Measurements from ENCODE around the gene ADRM1.

ADRM1 gene

DNA sequence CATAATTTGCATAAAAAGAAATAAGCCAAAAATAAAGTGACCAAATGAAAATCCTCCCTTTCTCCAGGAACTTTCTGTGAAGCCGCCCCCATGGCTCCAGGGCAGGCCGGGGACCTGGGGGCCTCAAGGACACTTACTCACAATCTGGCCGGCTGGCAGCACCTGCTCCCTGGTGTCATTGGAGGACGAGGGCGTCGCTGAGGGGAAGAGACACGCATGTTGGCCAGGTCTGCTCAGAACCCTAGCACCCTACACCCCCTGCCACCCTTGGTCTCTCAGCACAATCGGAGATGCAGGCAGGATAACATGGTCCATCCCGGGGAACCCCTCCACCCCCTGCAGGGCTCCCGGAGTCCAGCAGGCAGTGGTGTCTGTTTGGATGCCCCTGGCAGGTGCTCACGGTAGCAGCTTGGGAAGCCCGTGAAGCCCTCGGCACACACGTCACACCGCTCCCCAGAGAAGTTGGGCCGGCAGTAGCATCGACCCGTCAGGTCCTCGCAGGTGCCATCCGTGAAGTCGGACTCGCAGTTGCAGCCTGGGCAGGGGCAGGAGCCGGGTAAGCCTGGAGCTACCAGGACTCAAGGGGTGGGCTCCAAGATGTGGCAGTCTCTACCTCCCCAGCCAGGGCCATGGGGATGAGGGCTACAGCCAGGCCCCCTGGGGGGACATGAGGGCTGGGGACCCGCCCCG, 43.0 kb downstream of the ADRM1 start:
- TF ChIP-seq, protein P1, sequence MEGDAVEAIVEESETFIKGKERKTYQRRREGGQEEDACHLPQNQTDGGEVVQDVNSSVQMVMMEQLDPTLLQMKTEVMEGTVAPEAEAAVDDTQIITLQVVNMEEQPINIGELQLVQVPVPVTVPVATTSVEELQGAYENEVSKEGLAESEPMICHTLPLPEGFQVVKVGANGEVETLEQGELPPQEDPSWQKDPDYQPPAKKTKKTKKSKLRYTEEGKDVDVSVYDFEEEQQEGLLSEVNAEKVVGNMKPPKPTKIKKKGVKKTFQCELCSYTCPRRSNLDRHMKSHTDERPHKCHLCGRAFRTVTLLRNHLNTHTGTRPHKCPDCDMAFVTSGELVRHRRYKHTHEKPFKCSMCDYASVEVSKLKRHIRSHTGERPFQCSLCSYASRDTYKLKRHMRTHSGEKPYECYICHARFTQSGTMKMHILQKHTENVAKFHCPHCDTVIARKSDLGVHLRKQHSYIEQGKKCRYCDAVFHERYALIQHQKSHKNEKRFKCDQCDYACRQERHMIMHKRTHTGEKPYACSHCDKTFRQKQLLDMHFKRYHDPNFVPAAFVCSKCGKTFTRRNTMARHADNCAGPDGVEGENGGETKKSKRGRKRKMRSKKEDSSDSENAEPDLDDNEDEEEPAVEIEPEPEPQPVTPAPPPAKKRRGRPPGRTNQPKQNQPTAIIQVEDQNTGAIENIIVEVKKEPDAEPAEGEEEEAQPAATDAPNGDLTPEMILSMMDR (IDR thresholded peaks at IDR 0.05; ENCODE audit: insufficient read depth, missing control alignments): no peak
- DNase-seq (ENCODE audit: insufficient read length, low spot score) (no peak), FAIRE-seq (no peak)

DNA sequence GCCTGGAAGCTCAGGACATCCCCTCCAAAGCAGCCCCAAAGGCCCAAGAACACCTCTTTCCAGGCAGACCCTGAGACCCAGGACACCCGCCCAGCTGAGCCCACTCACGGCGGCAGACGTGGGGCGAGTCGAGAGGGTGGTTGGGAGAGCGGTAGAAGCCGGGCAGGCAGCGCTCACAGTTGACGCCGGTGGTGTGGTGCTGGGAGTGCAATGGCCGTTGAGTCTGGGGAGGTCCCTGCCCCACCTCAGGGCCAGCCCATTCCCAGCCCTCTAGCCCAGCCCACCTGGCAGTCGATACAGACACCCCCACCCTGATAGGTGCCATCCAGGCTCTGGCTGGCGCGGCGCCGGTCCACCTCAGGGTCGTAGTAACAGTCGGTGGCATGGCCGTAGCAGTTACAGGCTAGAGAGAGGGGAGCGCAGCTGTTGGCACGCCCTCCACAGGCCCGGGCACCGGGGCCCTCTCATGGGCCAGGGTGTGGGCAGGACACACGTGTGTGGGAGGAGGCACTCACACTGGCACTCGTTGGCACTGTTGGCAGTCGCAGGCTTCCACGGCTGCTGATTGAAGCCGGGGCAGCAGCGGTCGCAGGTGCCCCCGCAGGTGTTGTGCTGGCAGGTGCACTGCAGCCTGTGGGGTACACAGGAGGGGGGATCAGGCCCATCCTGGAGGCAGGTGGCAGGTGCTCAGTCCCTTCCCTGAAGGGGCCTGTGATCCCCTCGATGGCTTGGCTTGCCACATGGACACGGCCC, 43.8 kb downstream of the ADRM1 start:
- DNase-seq (ENCODE audit: insufficient read length, low spot score): no peak
- TF ChIP-seq, protein P1 (IDR thresholded peaks at IDR 0.05; ENCODE audit: insufficient read depth, missing control alignments): no peak
- FAIRE-seq: no peak

DNA sequence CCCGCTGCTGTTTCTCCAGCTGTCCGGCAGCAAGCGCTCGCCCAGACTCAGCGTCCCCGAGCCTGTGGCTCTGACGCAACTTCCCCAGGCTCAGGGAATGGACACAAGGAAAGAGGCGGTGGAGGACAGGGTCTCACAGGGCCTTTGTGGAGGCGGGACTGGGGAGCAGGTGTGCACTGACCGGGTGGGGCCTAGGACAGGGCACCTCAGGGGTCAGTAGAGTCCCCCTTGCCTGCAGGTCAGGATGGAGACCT, 44.3 kb downstream of the ADRM1 start:
- TF ChIP-seq, protein P1 (IDR thresholded peaks at IDR 0.05; ENCODE audit: insufficient read depth, missing control alignments): no peak
- no peak for FAIRE-seq

DNA sequence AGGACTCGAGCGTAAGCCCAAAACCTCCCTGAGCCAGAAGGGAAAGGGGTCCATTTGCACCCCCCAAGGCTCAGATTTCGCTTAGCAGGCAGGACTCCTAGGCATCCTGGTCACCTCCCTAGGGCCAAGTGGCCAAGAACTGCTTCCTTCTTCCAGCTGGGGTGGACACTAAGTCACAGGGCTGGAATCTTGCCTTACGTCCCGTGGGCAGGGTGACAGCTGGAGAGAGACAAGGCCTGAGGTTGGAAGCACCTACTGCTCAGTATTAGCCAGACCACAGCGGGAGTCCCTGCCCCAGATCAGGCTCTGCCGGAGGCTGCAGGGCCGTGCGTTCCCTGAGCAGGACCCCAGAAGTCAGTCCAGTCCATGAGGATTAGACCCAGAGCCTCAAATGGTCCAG, 44.6 kb downstream of the ADRM1 start:
- DNase-seq (ENCODE audit: insufficient read length, low spot score) (no peak), FAIRE-seq (no peak)
- TF ChIP-seq, protein P1 (IDR thresholded peaks at IDR 0.05; ENCODE audit: insufficient read depth, missing control alignments): no peak

More for the DNA sequence above, 44.3 kb downstream of the ADRM1 start:
- DNase-seq (ENCODE audit: insufficient read length, low spot score): no peak

DNA sequence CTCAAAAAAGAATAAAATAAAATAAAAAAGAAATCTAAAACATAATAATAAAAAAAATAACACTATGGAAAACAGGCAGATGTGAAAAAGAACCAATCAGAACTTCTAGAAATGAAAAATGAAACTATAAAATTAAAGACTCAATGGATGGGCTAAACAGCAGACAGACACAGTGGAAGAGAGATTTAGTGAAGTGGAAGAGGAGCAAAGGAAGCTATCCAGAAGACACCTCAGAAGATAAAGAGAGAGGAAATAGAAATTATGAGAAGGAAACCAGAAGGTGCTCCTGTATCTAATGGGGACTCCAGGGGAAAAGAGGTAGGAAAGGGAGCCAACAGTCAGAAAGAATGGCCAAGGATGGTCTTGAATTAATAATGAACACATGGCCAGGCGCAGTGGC, 45.8 kb downstream of the ADRM1 start:
- DNase-seq (ENCODE audit: insufficient read length, low spot score) (no peak), FAIRE-seq (no peak)
- TF ChIP-seq, protein P1 (IDR thresholded peaks at IDR 0.05; ENCODE audit: insufficient read depth, missing control alignments): no peak

DNA sequence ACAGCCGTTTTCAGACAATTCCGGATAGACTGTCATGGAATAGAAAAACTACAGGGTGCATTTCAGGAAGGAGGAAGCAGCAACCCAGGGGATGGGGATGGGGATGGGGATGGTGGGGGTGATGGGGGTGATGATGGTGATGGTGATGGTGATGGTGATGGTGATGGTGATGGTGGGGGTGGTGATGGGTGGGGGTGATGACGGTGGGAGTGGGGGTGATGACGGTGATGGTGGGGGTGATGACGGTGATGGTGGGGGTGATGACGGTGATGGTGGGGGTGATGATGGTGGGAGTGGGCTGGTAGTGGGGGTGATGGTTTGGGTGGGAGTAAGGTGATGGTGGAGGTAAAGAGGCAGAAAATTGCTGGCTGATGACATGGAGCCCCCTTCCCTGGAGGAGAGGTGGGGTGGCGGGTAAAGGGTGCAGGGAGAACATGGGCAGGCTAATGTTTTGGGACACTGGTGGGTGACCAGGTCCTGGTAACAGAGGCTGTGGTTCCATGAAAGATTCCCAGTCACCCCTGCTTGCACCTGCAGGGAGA, 46.8 kb downstream of the ADRM1 start:
- TF ChIP-seq, protein P1 (IDR thresholded peaks at IDR 0.05; ENCODE audit: insufficient read depth, missing control alignments): no peak
- DNase-seq (ENCODE audit: insufficient read length, low spot score) (no peak), FAIRE-seq (no peak)

DNA sequence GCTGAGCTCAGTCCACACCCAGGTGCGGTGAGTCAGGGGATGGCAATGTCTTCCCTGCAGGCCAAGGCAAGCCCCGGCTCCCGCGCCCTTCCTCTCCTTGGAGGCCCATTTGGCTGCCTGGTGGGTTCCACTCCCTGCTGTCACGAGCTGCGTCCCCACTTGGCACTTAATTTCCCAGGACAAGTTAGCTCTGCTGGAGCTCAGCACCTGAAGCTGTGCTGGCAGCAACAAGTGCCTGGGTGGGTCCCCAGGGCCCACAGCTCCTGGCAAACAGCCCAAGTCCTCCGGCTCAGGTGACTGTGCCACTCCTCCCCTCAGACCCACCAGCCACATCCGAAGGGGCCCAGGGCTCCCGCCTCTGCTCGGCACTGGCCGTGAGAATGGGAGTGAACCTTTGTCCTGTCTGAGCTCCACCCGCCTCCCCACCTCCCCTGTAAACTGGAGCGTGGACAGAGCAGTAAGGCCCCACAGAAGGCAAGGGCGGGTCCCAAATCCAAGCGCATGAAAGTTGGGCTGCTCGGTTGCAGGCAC, 47.4 kb downstream of the ADRM1 start:
- DNase-seq (ENCODE audit: insufficient read length, low spot score) (no peak), FAIRE-seq (no peak)
- TF ChIP-seq, protein P1 (IDR thresholded peaks at IDR 0.05; ENCODE audit: insufficient read depth, missing control alignments): no peak

All from D721Med (cell line).